ENCODE data around the gene SLC16A8.

SLC16A8 gene

GRCh38 chr22:38062791-38063190 lies 21.2 kb downstream of the SLC16A8 start:
- Histone ChIP-seq H3K27ac (replicated peaks) (no peak overlapping the region), H3K27me3 (ENCODE audit: insufficient read depth, poor library complexity, severe bottlenecking) (no peaks in the 10 kb centered on the region), H3K4me3 (replicated peaks; ENCODE audit: insufficient read depth, low read length) (no peak overlapping the region)
- TF ChIP-seq REST (IDR thresholded peaks at IDR 0.05; ENCODE audit: insufficient replicate concordance, low read depth) (no peak), SPI1 (IDR thresholded peaks at IDR 0.05; ENCODE audit: borderline replicate concordance, low read depth) (no peak), CTCF (IDR thresholded peaks at IDR 0.05; ENCODE audit: insufficient read depth, low read length) (no peak), POLR2AphosphoS5 (IDR thresholded peaks at IDR 0.05; ENCODE audit: low read depth) (no peak), GABPA (IDR thresholded peaks at IDR 0.05; ENCODE audit: low read depth) (no peak)
- no peak for DNase-seq (ENCODE audit: low read depth in 1 of 2, low spot score in 1 of 2)

- H3K27ac ChIP-seq (replicated peaks) = peak within 1 kb of the TSS; percentile 79
- no peaks in the 10 kb centered on the region for H3K27me3 ChIP-seq (ENCODE audit: insufficient read depth, poor library complexity, severe bottlenecking)
- peak within 1 kb of the TSS; percentile 68 for H3K4me3 ChIP-seq (replicated peaks; ENCODE audit: insufficient read depth, low read length)
- DNase-seq (ENCODE audit: low read depth in 1 of 2, low spot score in 1 of 2) = peak; percentile 73 to 83
- TF ChIP-seq CTCF (IDR thresholded peaks at IDR 0.05; ENCODE audit: insufficient read depth, low read length) = no peak
- TF ChIP-seq SPI1 (IDR thresholded peaks at IDR 0.05; ENCODE audit: borderline replicate concordance, low read depth) = peak; percentile 30; the same call in 1 of the 2 replicates
- no peak for TF ChIP-seq REST (IDR thresholded peaks at IDR 0.05; ENCODE audit: insufficient replicate concordance, low read depth)
- peak; percentile 94 for TF ChIP-seq POLR2AphosphoS5 (IDR thresholded peaks at IDR 0.05; ENCODE audit: low read depth)
- peak; percentile 81 for TF ChIP-seq GABPA (IDR thresholded peaks at IDR 0.05; ENCODE audit: low read depth)
Observed at GRCh38 chr22:38056969-38057891, 26.8 kb downstream of the SLC16A8 start, which contains the start of gene PICK1. Gene PICK1 (plus strand): TSS chr22:38057404. CDS start chr22:38057810, 406 bp downstream.

GRCh38 chr22:38051900-38052862 lies 31.8 kb downstream of the SLC16A8 start:
- peak; percentile 51 for TF ChIP-seq CTCF (IDR thresholded peaks at IDR 0.05; ENCODE audit: insufficient read depth, low read length)
- no peak for TF ChIP-seq GABPA (IDR thresholded peaks at IDR 0.05; ENCODE audit: low read depth)
- no peak overlapping the region for H3K4me3 ChIP-seq (replicated peaks; ENCODE audit: insufficient read depth, low read length)
- peak; percentile 41 to 64 for DNase-seq (ENCODE audit: low read depth in 1 of 2, low spot score in 1 of 2)
- no peak overlapping the region for H3K27ac ChIP-seq (replicated peaks)
- H3K27me3 ChIP-seq (ENCODE audit: insufficient read depth, poor library complexity, severe bottlenecking) = no peaks in the 10 kb centered on the region
